Psoas muscle (tissue), 8 donors: ENCODE measurements around the gene RBBP7. TPM values are rescaled to one million over a fixed set of nuclear protein-coding genes. Genes with fewer than 3 reads are reported as not detected.

Experiments
- ATAC-seq, 4 donors: fragments of 200-7000 bp; cut with Tn5 transposase; one replicate each; pipeline ENCODE4 v1.9.1; 2020; ENCODE audit warnings: moderate library complexity in 3 of 4, mild to moderate bottlenecking in 2 of 4
- DNase-seq, 2 donors: peaks; one replicate each; pipeline ENCODE4 v3.0.0-alpha.2; 2020
- H3K27ac ChIP-seq: fragments of 200-600 bp; one replicate; pipeline ENCODE4 v1.8.0; 2022
- H3K27me3 ChIP-seq, 3 donors: fragments of 200-600 bp in 1 of 3; one replicate each; pipeline versions ENCODE4 v1.6.1 to v1.8.0; 2013 to 2022; ENCODE audit warnings: low read length in 2 of 3, mild to moderate bottlenecking in 2 of 3, moderate library complexity in 1 of 3; ENCODE audit not compliant: insufficient read depth in 3 of 3
- H3K36me3 ChIP-seq, 2 donors: fragments of 200-600 bp in 1 of 2; one replicate each; pipeline versions ENCODE4 v1.6.1 to v1.8.0; 2013 to 2022; ENCODE audit warnings: low read depth in 1 of 2, mild to moderate bottlenecking in 1 of 2, moderate library complexity in 1 of 2; ENCODE audit not compliant: insufficient read depth in 1 of 2
- H3K4me1 ChIP-seq: fragments of 200-600 bp; one replicate; pipeline ENCODE4 v1.8.0; 2022
- H3K4me3 ChIP-seq: fragments of 200-600 bp; one replicate; pipeline ENCODE4 v1.8.0; 2022; ENCODE audit warnings: mild to moderate bottlenecking
- H3K9me3 ChIP-seq: fragments of 200-600 bp; one replicate; pipeline ENCODE4 v1.8.0; 2022
- CTCF ChIP-seq: fragments of 200-600 bp; IDR thresholded peaks from one replicate; pipeline ENCODE4 v1.8.0; 2022; ENCODE audit warnings: antibody characterized with exemption
- WGBS, 3 donors: extraction: QIAGEN DNeasy Blood & Tissue Kit; methylation state at CpG; one replicate each; pipeline versions ENCODE4 v1.1.6 to v1.1.7; 2013; 5-methylcytosine and 5-hydroxymethylcytosine counted together
- intact Hi-C, 2 donors: fragments of 100-400 bp; cut with DNase I; formaldehyde crosslinking; loops; one replicate each; pipeline versions ENCODE4 v1.11.0 to v1.14.2; 2022
- polyA plus RNA-seq, 3 donors: library from polyadenylated mRNA; stranded (reverse); fragments of 200-250 nt; gene quantifications; one replicate each; pipeline ENCODE4 v1.2.3, GENCODE V29; 2013
- total RNA-seq, 4 donors: library from RNA; stranded (reverse); fragmentation: NEBNext Ultra II Directional in 2 of 4; extraction: Animal tissue kit (Norgen Biotek cat#: 25700) in 2 of 4; gene quantifications; one replicate each; pipeline versions ENCODE4 v1.2.1 to v1.2.4, GENCODE V29; 2021 to 2023
- donor health status: healthy with polysubstance abuse.
- donor health status: DM: no; HTN: no; CAD: no; lungs with moderate emphysema.
- donor health status: Bipolar disorder and iron deficiency.
- donor health status: healthy.
- donor health status: DM: yes; HTN: yes; CAD: no.
- donor health status: DM: no; HTN: no; CAD: no.
- donor health status: DM: no; HTN: no; CAD: no.
- donor health status: DM: yes; HTN: yes; CAD: no.

RBBP7 gene
- total and polyA plus RNA-seq, 7 donors: 81.1 to 139 (median 98.9) TPM

- TF ChIP-seq CTCF: peak; percentile 81
- H3K4me1 ChIP-seq: no peaks in the 10 kb centered on the region
- H3K27ac ChIP-seq: no peak overlapping the region
- peak; percentile 44 to 62 for DNase-seq
- ATAC-seq: peak; percentile 68 to 91 (median 80)
- intact Hi-C loops: no loop called here
- no peaks in the 10 kb centered on the region for H3K36me3 ChIP-seq
- H3K9me3 ChIP-seq: no peaks in the 10 kb centered on the region
- no peak overlapping the region for H3K4me3 ChIP-seq
- 11 to 17% (median 12%) methylated on average over 8 to 9 of the region's 9 CpGs for WGBS, 3 donors
- H3K27me3 ChIP-seq: peaks cover 0 to 59% (median 0%) of the 10 kb centered on the region in 3 donors
Observed at GRCh38 chrX:16892504-16893362, 22.6 kb upstream of the RBBP7 start.

GRCh38 chrX:16885628-16886027 lies 15.5 kb upstream of the RBBP7 start:
- no peak for ATAC-seq
- WGBS, 3 donors: 83 to 100% (median 100%) methylated on average over 1 of the region's 1 CpG
- DNase-seq: no peak
- peaks cover 0 to 42% (median 0%) of the 10 kb centered on the region in 3 donors for H3K27me3 ChIP-seq
- H3K4me1 ChIP-seq: no peaks in the 10 kb centered on the region
- TF ChIP-seq CTCF: no peak
- no peak overlapping the region for H3K27ac ChIP-seq
- intact Hi-C loops: loop anchor here (5.0 to 10.0 kb wide), 2 partner anchors 157 to 159 kb away; no protein-coding TSS in a partner anchor
- H3K9me3 ChIP-seq: no peaks in the 10 kb centered on the region
- H3K36me3 ChIP-seq: no peaks in the 10 kb centered on the region
- no peak overlapping the region for H3K4me3 ChIP-seq

- Histone ChIP-seq H3K27me3 (peaks cover 0 to 47% (median 0%) of the 10 kb centered on the region in 3 donors), H3K9me3 (no peaks in the 10 kb centered on the region), H3K4me3 (peak overlapping the region; percentile 62), H3K36me3 (no peaks in the 10 kb centered on the region), H3K27ac (peak overlapping the region; percentile 76), H3K4me1 (no peaks in the 10 kb centered on the region)
- intact Hi-C loops: loop anchor here in 1 of 2 donors (10.0 kb wide), 1 partner anchor 161 kb away; no protein-coding TSS in a partner anchor
- DNase-seq: no peak
- no peak for ATAC-seq
- 47 to 88% (median 79%) methylated on average over 3 of the region's 3 CpGs for WGBS, 3 donors
- TF ChIP-seq CTCF: no peak
Observed at GRCh38 chrX:16883487-16883804, 13.3 kb upstream of the RBBP7 start.

GRCh38 chrX:16882702-16883486 lies 12.7 kb upstream of the RBBP7 start:
- ATAC-seq (peak; percentile 78 to 84 (median 81)), DNase-seq (peak; percentile 59 to 77)
- WGBS, 3 donors: 0 to 13% (median 1%) methylated on average over 27 of the region's 27 CpGs
- peak; percentile 61 for TF ChIP-seq CTCF
- peaks cover 0 to 50% (median 0%) of the 10 kb centered on the region in 3 donors for H3K27me3 ChIP-seq
- H3K27ac ChIP-seq: peak overlapping the region; percentile 76
- peak overlapping the region; percentile 62 for H3K4me3 ChIP-seq
- H3K36me3 ChIP-seq: no peaks in the 10 kb centered on the region
- H3K4me1 ChIP-seq: no peaks in the 10 kb centered on the region
- intact Hi-C loops: loop anchor here in 1 of 2 donors (10.0 kb wide), 1 partner anchor 162 kb away; no protein-coding TSS in a partner anchor
- no peaks in the 10 kb centered on the region for H3K9me3 ChIP-seq
